Testis (tissue), 2 donors: ENCODE measurements around the gene CPNE6.

Experiments used
- POLR2A ChIP-seq: fragments of 450-650 bp; IDR thresholded peaks from one replicate; pipeline ENCODE4 v1.6.1; 2017; ENCODE audit warnings: antibody characterized with exemption, mild to moderate bottlenecking, moderate library complexity
- TF ChIP-seq, protein P1 (sequence below), 3 experiments: fragments of 450-650 bp in 2 of 3; fragments of 200-600 bp in 1 of 3; sonication (generic) in 1 of 3; IDR thresholded peaks; one replicate each; pipeline ENCODE4 v1.5.1; 2016 to 2019; ENCODE audit warnings: antibody characterized with exemption in 3 of 3, mild to moderate bottlenecking in 2 of 3, moderate library complexity in 1 of 3

DNA sequence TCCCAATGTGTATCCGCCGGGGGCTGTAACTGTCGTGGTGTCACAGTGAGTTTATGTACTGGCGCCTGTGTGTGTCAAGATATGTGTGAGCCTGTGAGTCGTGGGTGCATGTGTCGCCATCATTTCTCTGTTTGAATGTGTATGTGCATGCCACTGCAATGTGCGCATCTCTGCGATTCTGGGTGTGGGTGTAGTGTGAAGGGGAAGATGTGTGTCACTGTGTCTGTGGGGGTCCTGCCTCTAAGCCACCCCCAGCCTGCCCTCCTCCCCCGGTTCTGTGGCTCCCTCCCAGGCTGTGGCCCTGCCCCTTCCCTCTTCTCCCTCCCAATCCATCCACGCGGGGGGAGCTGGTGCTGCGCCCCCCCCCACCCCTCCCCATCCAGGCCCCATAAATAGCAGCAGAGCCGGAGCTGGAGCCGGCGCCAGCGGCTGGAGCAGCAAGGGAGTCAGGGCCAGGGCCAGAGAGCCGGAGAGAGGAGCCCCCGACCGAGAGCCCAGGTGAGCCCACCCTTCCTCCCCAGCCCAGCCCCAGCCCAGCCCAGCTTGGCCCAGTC lies at the start of gene CPNE6:
- TF ChIP-seq, protein P1, sequence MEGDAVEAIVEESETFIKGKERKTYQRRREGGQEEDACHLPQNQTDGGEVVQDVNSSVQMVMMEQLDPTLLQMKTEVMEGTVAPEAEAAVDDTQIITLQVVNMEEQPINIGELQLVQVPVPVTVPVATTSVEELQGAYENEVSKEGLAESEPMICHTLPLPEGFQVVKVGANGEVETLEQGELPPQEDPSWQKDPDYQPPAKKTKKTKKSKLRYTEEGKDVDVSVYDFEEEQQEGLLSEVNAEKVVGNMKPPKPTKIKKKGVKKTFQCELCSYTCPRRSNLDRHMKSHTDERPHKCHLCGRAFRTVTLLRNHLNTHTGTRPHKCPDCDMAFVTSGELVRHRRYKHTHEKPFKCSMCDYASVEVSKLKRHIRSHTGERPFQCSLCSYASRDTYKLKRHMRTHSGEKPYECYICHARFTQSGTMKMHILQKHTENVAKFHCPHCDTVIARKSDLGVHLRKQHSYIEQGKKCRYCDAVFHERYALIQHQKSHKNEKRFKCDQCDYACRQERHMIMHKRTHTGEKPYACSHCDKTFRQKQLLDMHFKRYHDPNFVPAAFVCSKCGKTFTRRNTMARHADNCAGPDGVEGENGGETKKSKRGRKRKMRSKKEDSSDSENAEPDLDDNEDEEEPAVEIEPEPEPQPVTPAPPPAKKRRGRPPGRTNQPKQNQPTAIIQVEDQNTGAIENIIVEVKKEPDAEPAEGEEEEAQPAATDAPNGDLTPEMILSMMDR (IDR thresholded peaks at IDR 0.05): no peak
- no peak for TF ChIP-seq POLR2A
